SK-N-SH (cell line): ENCODE results near the gene CETP. TPM values are rescaled to one million over a fixed set of nuclear protein-coding genes. Genes with fewer than 3 reads are reported as not detected.

ENCODE experiments used
- CTCF ChIA-PET: fragments of 300-600, 350-600 bp; formaldehyde crosslinking; extraction: SDS; loops from one replicate; lab custom pipeline; 2021; lab: Yijun Ruan, JAX
- POLR2A ChIA-PET: fragments of 350-600 bp; sonication (Branson Sonifier 250); formaldehyde crosslinking; extraction: SDS; loops from one replicate; lab custom pipeline; 2020; ENCODE audit warnings: antibody characterized with exemption, inconsistent platforms; lab: Yijun Ruan, JAX
- DNase-seq: peaks from one replicate; pipeline ENCODE4 v3.0.0; 2012
- H2AFZ ChIP-seq: fragments of 200-600 bp; sonication (generic); 2 replicates; pipeline ENCODE4 v1.8.1; 2016; ENCODE audit warnings: antibody characterized with exemption, mild to moderate bottlenecking, low read depth
- H3F3A ChIP-seq: fragments of 200-600 bp; sonication (generic); replicated peaks from 2 replicates; pipeline ENCODE3; 2016; ENCODE audit warnings: antibody characterized with exemption, mild to moderate bottlenecking; ENCODE audit not compliant: insufficient read depth
- H3K27ac ChIP-seq, 2 experiments: fragments of 200-500 bp in 1 of 2; fragments of 200-600 bp in 1 of 2; sonication (Bioruptor generic) in 1 of 2; sonication (generic), shearing (Covaris generic) in 1 of 2; 2 replicates each; pipeline versions ENCODE4 v1.5.1 to v1.6.1; 2014 to 2016; ENCODE audit warnings: low read depth in 2 of 2, inconsistent platforms in 1 of 2, low read length in 1 of 2, mild to moderate bottlenecking in 1 of 2, mixed read lengths in 1 of 2
- H3K27me3 ChIP-seq: fragments of 200-600 bp; sonication (generic), shearing (Covaris generic); 2 replicates; pipeline ENCODE4 v1.6.1; 2016; ENCODE audit warnings: mixed run types; ENCODE audit not compliant: insufficient read depth
- H3K36me3 ChIP-seq, 2 experiments: fragments of 200-500 bp in 1 of 2; fragments of 200-600 bp in 1 of 2; sonication (Bioruptor generic) in 1 of 2; sonication (generic) in 1 of 2; replicated peaks in 1 of 2; 2 replicates each; pipeline versions ENCODE3 to v1.5.1; 2014 to 2016; ENCODE audit warnings: low read length in 1 of 2, mild to moderate bottlenecking in 1 of 2; ENCODE audit not compliant: insufficient read depth in 2 of 2, control insufficient read depth in 1 of 2
- H3K4me1 ChIP-seq, 2 experiments: fragments of 200-500 bp in 1 of 2; fragments of 200-600 bp in 1 of 2; sonication (Bioruptor generic) in 1 of 2; sonication (generic), shearing (Covaris generic) in 1 of 2; 2 replicates each; pipeline versions ENCODE4 v1.5.1 to v1.6.1; 2014 to 2016; ENCODE audit warnings: low read depth in 1 of 2, low read length in 1 of 2, mixed run types in 1 of 2; ENCODE audit not compliant: insufficient read depth in 2 of 2, control insufficient read depth in 1 of 2
- H3K4me2 ChIP-seq: fragments of 200-600 bp; sonication (generic), shearing (Covaris generic); 2 replicates; pipeline ENCODE4 v1.6.1; 2017; ENCODE audit warnings: mixed run types
- H3K4me3 ChIP-seq, 2 experiments: fragments of 200-500 bp in 1 of 2; fragments of 200-600 bp in 1 of 2; sonication (Bioruptor generic) in 1 of 2; sonication (generic), shearing (Covaris generic) in 1 of 2; 2 replicates each; pipeline versions ENCODE4 v1.5.1 to v1.8.1; 2014 to 2016; ENCODE audit warnings: low read depth in 2 of 2, inconsistent platforms in 1 of 2, low read length in 1 of 2, mild to moderate bottlenecking in 1 of 2, mixed read lengths in 1 of 2, moderate library complexity in 1 of 2
- H3K79me2 ChIP-seq: fragments of 200-600 bp; sonication (generic); 2 replicates; pipeline ENCODE4 v1.8.1; 2017; ENCODE audit warnings: mild to moderate bottlenecking; ENCODE audit not compliant: insufficient read depth
- H3K9ac ChIP-seq: fragments of 200-600 bp; sonication (generic); 2 replicates; pipeline ENCODE4 v1.6.1; 2017; ENCODE audit warnings: mixed run types
- H3K9me2 ChIP-seq: fragments of 200-600 bp; sonication (generic); 2 replicates; pipeline ENCODE4 v1.6.1; 2017; ENCODE audit warnings: mixed run types
- H3K9me3 ChIP-seq: fragments of 200-600 bp; sonication (generic); 2 replicates; pipeline ENCODE4 v1.6.1; 2017; ENCODE audit warnings: mixed run types, mild to moderate bottlenecking, moderate library complexity
- H4K20me1 ChIP-seq: fragments of 200-600 bp; sonication (generic); 2 replicates; pipeline ENCODE4 v1.6.1; 2017; ENCODE audit warnings: mild to moderate bottlenecking, mixed run types; ENCODE audit not compliant: insufficient read depth
- CHD2 ChIP-seq: fragments of 150-350 bp; IDR thresholded peaks from 2 replicates; pipeline ENCODE4 v1.6.1; 2018; ENCODE audit warnings: low read length; ENCODE audit not compliant: partially characterized antibody
- ELF1 ChIP-seq: IDR thresholded peaks from 2 replicates; pipeline ENCODE4 v1.4.0; 2012
- EP300 ChIP-seq, 2 experiments: IDR thresholded peaks; 2 replicates each; pipeline versions ENCODE4 v1.4.0 to v1.6.1; 2012; ENCODE audit warnings: borderline replicate concordance in 1 of 2, low read depth in 1 of 2, low read length in 1 of 2
- EZH2phosphoT487 ChIP-seq: fragments of 200-600 bp; sonication (generic); IDR thresholded peaks from 2 replicates; pipeline ENCODE4 v1.6.1; 2017; ENCODE audit warnings: low read depth, mixed run types, mild to moderate bottlenecking, antibody characterized with exemption, moderate library complexity, borderline replicate concordance
- GATA2 ChIP-seq: sonication (generic); formaldehyde crosslinking; IDR thresholded peaks from 2 replicates; pipeline ENCODE4 v1.5.0; 2020; ENCODE audit warnings: mild to moderate bottlenecking, missing genetic modification reagents
- MAX ChIP-seq: IDR thresholded peaks from 2 replicates; pipeline ENCODE4 v1.4.0; 2012; ENCODE audit warnings: low read depth
- MEF2A ChIP-seq: IDR thresholded peaks from 2 replicates; pipeline ENCODE4 v1.4.0; 2012; ENCODE audit warnings: low read depth, borderline replicate concordance
- MXI1 ChIP-seq: IDR thresholded peaks from 2 replicates; pipeline ENCODE4 v1.6.1; 2012; ENCODE audit warnings: mild to moderate bottlenecking, low read depth, low read length, improper control_type of control experiment
- NRF1 ChIP-seq: IDR thresholded peaks from 2 replicates; pipeline ENCODE4 v1.6.1; 2012; ENCODE audit warnings: low read depth, mild to moderate bottlenecking, low read length
- PBX3 ChIP-seq: IDR thresholded peaks from 2 replicates; pipeline ENCODE4; 2012
- RAD21 ChIP-seq: IDR thresholded peaks from 2 replicates; pipeline ENCODE4 v1.6.1; 2012; ENCODE audit warnings: mild to moderate bottlenecking, low read length
- RFX5 ChIP-seq: IDR thresholded peaks from 2 replicates; pipeline ENCODE4 v1.6.1; 2012; ENCODE audit warnings: mild to moderate bottlenecking, improper control_type of control experiment, low read length
- RXRA ChIP-seq: IDR thresholded peaks from 2 replicates; pipeline ENCODE4 v1.4.0; 2012; ENCODE audit warnings: low read depth, mild to moderate bottlenecking, borderline replicate concordance
- SIN3A ChIP-seq: IDR thresholded peaks from 2 replicates; pipeline ENCODE4 v1.6.1; 2012; ENCODE audit warnings: low read depth, mild to moderate bottlenecking, low read length, moderate library complexity, borderline replicate concordance
- SMC3 ChIP-seq: IDR thresholded peaks from 2 replicates; pipeline ENCODE4 v1.6.1; 2012; ENCODE audit warnings: low read depth, low read length, improper control_type of control experiment
- TAF1 ChIP-seq: IDR thresholded peaks from 2 replicates; pipeline ENCODE4 v1.6.1; 2012; ENCODE audit warnings: low read depth, mild to moderate bottlenecking, low read length, moderate library complexity, borderline replicate concordance
- TCF12 ChIP-seq: IDR thresholded peaks from 2 replicates; pipeline ENCODE4 v1.4.0; 2012
- TEAD4 ChIP-seq: IDR thresholded peaks from 2 replicates; pipeline ENCODE4 v1.4.0; 2012; ENCODE audit warnings: mild to moderate bottlenecking, borderline replicate concordance; ENCODE audit not compliant: insufficient read depth
- USF2 ChIP-seq: fragments of 150-350 bp; IDR thresholded peaks from 2 replicates; pipeline ENCODE4 v1.6.1; 2017; ENCODE audit warnings: antibody characterized with exemption, low read length, low read depth, borderline replicate concordance
- YY1 ChIP-seq: IDR thresholded peaks from 2 replicates; pipeline ENCODE4 v1.4.0; 2012; ENCODE audit warnings: low read depth, mild to moderate bottlenecking
- WGBS: methylation state at CpG from one replicate; pipeline ENCODE4 v1.1.6; 2017; ENCODE audit warnings: low lambda C conversion rate; 5-methylcytosine and 5-hydroxymethylcytosine counted together
- polyA plus RNA-seq, 3 experiments: library from polyadenylated mRNA; depleted of rRNA; stranded (reverse); fragments of >200 nt; gene quantifications; 2 replicates each; pipeline ENCODE4 v1.2.3, GENCODE V29; 2012

Gene CETP
- polyA plus RNA-seq, 1 of the 3 experiments (the other 2 are of a cell fraction): not detected

DNA sequence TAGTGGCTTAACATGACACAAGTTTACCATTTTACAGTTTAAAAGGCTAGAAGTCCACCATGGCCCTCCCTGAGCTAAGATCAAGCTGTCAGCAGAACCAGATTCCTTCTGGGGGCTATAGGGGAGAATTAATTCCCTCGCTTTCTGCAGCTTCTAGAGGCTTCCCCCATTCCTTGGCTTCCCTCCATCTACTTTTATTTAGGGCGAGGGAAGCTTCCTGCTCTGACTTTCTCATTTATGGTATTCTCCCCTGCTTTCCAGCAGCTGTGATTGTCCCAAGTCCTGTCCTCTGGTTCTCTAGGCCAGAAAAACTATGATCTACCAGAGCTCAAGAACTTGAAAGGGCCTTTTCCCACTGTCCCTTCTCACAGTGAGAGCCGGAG lies 4.3 kb downstream of the CETP start:
- CTCF ChIA-PET: interaction anchor here (0.7 to 2.8 kb wide), 6 partner anchors 11 to 500 kb away, joined by 3 to 27 read pairs (median 6); partner anchors contain the start of gene CPNE2
- no peak for DNase-seq
- POLR2A ChIA-PET: interaction anchor here (1.1 kb wide), 1 partner anchor 24 kb away, joined by 4 read pairs; no protein-coding TSS in a partner anchor
- TF ChIP-seq EP300 (IDR thresholded peaks at IDR 0.05; ENCODE audit: borderline replicate concordance in 1 of 2, low read depth in 1 of 2, low read length in 1 of 2) (no peak), NRF1 (no peak), MAX (no peak)
- H4K20me1 ChIP-seq: no peaks in the 10 kb centered on the region
- no peak overlapping the region for H3K4me2 ChIP-seq
- no peak overlapping the region for H3K27ac ChIP-seq
- H3K4me1 ChIP-seq: peaks cover 0 to 10% of the 10 kb centered on the region in 2 experiments; a peak in 1 of 4 replicates
- H3K9me2 ChIP-seq: no peaks in the 10 kb centered on the region
- no peak overlapping the region for H2AFZ ChIP-seq
- H3K4me3 ChIP-seq: no peak overlapping the region
- H3F3A ChIP-seq: peaks cover 3% of the 10 kb centered on the region
- H3K36me3 ChIP-seq: no peaks in the 10 kb centered on the region
- WGBS: 95% methylated on average over 3 of the region's 3 CpGs
- no peaks in the 10 kb centered on the region for H3K9me3 ChIP-seq
- H3K27me3 ChIP-seq: no peaks in the 10 kb centered on the region
- no peak overlapping the region for H3K9ac ChIP-seq
- H3K79me2 ChIP-seq: no peaks in the 10 kb centered on the region

- DNase-seq: no peak
- Histone ChIP-seq H2AFZ (no peak overlapping the region), H3K27ac (no peak overlapping the region)
- TF ChIP-seq TCF12 (no peak), TEAD4 (no peak), PBX3 (no peak)
- TF ChIP-seq, all 33 proteins: peak for 0
- H3K9me3 ChIP-seq: no peaks in the 10 kb centered on the region
- POLR2A ChIA-PET: no interaction called here
- no peaks in the 10 kb centered on the region for H3K79me2 ChIP-seq
- peaks cover 0 to 9% of the 10 kb centered on the region in 2 experiments; a peak in 1 of 4 replicates for H3K4me1 ChIP-seq
- CTCF ChIA-PET: no interaction called here
- peaks cover 6% of the 10 kb centered on the region for H3F3A ChIP-seq
- H3K4me3 ChIP-seq: no peak overlapping the region
- H3K9ac ChIP-seq: no peak overlapping the region
- H3K27me3 ChIP-seq: no peaks in the 10 kb centered on the region
- H3K4me2 ChIP-seq: no peak overlapping the region
- H3K36me3 ChIP-seq: no peaks in the 10 kb centered on the region
- no peaks in the 10 kb centered on the region for H4K20me1 ChIP-seq
- 37% methylated on average over 2 of the region's 2 CpGs for WGBS
- no peaks in the 10 kb centered on the region for H3K9me2 ChIP-seq
Measured at GRCh38 chr16:56967733-56968132, 6.0 kb downstream of the CETP start.

DNA sequence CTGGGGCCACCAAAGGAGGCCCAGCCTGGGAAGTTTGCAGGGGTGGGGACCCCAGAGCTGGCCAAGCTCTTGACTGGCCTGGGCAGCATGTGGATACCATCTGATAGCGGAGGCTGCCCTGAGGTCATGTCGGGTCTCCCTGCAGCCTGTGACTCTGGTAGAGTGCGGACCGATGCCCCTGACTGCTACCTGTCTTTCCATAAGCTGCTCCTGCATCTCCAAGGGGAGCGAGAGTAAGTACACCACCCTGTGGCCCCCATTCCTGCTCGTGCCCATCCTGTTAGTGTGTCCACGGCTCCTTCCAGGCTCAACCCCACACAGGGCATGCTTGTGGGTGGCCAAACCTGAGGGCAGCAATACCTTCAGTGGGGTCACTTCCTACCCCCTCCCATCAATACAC lies 8.0 kb downstream of the CETP start:
- POLR2A ChIA-PET: no interaction called here
- CTCF ChIA-PET: interaction anchor here (1.8 kb wide), 1 partner anchor 13 kb away, joined by 6 read pairs; no protein-coding TSS in a partner anchor
- Histone ChIP-seq H3K4me3 (no peak overlapping the region), H3K27me3 (no peaks in the 10 kb centered on the region), H3K4me1 (peaks cover 0 to 13% of the 10 kb centered on the region in 2 experiments; a peak in 1 of 4 replicates), H4K20me1 (no peaks in the 10 kb centered on the region), H3K9ac (no peak overlapping the region), H3K36me3 (no peaks in the 10 kb centered on the region), H2AFZ (no peak overlapping the region), H3F3A (peaks cover 6% of the 10 kb centered on the region), H3K79me2 (no peaks in the 10 kb centered on the region), H3K4me2 (no peak overlapping the region), H3K9me3 (no peaks in the 10 kb centered on the region), H3K27ac (no peak overlapping the region), H3K9me2 (no peaks in the 10 kb centered on the region)
- no peak for DNase-seq
- WGBS: 60% methylated on average over 2 of the region's 7 CpGs
- TF ChIP-seq YY1: no peak
- TF ChIP-seq SMC3: no peak
- TF ChIP-seq EZH2phosphoT487: no peak
- TF ChIP-seq MXI1: no peak
- no peak for TF ChIP-seq SIN3A
- TF ChIP-seq CHD2: no peak
- TF ChIP-seq RAD21: no peak
- no peak for TF ChIP-seq RXRA
- TF ChIP-seq ELF1: no peak
- TF ChIP-seq MAX: no peak
- no peak for TF ChIP-seq RFX5
- no peak for TF ChIP-seq MEF2A
- no peak for TF ChIP-seq TAF1
- TF ChIP-seq USF2: no peak
- no peak for TF ChIP-seq GATA2 (CRISPR knock-in tag)
